PC-3 (cell line): Measurements from ENCODE around the gene MS4A15.

Experiments used
- EZH2 ChIP-seq: fragments of 300-600 bp; sonication (generic); IDR thresholded peaks from one replicate; pipeline ENCODE4 v1.6.1; 2017; ENCODE audit warnings: antibody characterized with exemption, mild to moderate bottlenecking, low read length; ENCODE audit not compliant: unreplicated experiment
- TF ChIP-seq, protein P1 (sequence below): fragments of 300-600 bp; sonication (generic); conservative IDR thresholded peaks from 2 replicates; pipeline ENCODE4 v1.5.1; 2017; ENCODE audit warnings: antibody characterized with exemption, low read depth, mild to moderate bottlenecking, low read length

DNA sequence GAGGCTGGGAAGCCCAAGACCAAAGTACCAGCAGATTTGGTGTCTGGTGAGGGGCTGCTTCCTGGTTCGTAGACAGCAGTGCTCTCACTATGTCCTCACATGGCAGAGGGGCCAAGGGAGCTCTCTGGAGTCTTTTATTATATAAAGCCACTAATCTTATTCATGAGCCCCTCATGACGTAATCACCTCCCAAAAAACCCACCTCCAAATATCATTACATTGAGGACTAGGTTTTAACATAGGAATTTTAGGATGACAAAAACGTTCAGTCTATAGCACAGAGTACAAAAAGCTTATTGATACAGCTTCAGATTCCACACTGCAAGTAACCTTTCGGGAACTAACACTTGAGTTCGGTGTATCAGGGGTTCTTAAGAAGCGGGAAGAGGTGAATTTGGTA, 36.2 kb upstream of the MS4A15 start:
- TF ChIP-seq, protein P1, sequence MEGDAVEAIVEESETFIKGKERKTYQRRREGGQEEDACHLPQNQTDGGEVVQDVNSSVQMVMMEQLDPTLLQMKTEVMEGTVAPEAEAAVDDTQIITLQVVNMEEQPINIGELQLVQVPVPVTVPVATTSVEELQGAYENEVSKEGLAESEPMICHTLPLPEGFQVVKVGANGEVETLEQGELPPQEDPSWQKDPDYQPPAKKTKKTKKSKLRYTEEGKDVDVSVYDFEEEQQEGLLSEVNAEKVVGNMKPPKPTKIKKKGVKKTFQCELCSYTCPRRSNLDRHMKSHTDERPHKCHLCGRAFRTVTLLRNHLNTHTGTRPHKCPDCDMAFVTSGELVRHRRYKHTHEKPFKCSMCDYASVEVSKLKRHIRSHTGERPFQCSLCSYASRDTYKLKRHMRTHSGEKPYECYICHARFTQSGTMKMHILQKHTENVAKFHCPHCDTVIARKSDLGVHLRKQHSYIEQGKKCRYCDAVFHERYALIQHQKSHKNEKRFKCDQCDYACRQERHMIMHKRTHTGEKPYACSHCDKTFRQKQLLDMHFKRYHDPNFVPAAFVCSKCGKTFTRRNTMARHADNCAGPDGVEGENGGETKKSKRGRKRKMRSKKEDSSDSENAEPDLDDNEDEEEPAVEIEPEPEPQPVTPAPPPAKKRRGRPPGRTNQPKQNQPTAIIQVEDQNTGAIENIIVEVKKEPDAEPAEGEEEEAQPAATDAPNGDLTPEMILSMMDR: no peak
- TF ChIP-seq EZH2: no peak
